ENCODE data around the gene GAB2.

Gene GAB2

GRCh38 chr11:78217650-78218541, 199.7 kb downstream of the GAB2 start:
- no peak for DNase-seq

GRCh38 chr11:78216571-78217287, 200.9 kb downstream of the GAB2 start:
- DNase-seq = no peak

- DNase-seq = no peak
Observed at GRCh38 chr11:78216021-78216420, 201.6 kb downstream of the GAB2 start.

- no peak for DNase-seq
Observed at GRCh38 chr11:78214331-78215194, 203.1 kb downstream of the GAB2 start.

- no peak for DNase-seq
Observed at GRCh38 chr11:78213526-78214330, 203.9 kb downstream of the GAB2 start.

- DNase-seq = no peak
Observed at GRCh38 chr11:78212586-78213371, 204.8 kb downstream of the GAB2 start.

GRCh38 chr11:78211565-78211964, 206.1 kb downstream of the GAB2 start:
- no peak for DNase-seq

- no peak for DNase-seq
Observed at GRCh38 chr11:78210000-78210608, 207.5 kb downstream of the GAB2 start.

GRCh38 chr11:78209478-78209877, 208.1 kb downstream of the GAB2 start:
- DNase-seq = no peak

GRCh38 chr11:78208257-78209165, 209.1 kb downstream of the GAB2 start:
- DNase-seq = no peak

GRCh38 chr11:78207532-78208256, 209.9 kb downstream of the GAB2 start:
- DNase-seq = no peak

GRCh38 chr11:78205691-78206090, 211.9 kb downstream of the GAB2 start:
- DNase-seq = no peak

GRCh38 chr11:78205256-78205655, 212.4 kb downstream of the GAB2 start:
- no peak for DNase-seq

GRCh38 chr11:78203184-78203583, 214.4 kb downstream of the GAB2 start:
- DNase-seq = no peak

GRCh38 chr11:78202733-78203167, 214.9 kb downstream of the GAB2 start:
- no peak for DNase-seq

- no peak for DNase-seq
Observed at GRCh38 chr11:78201096-78201818, 216.4 kb downstream of the GAB2 start.

- no peak for DNase-seq
Observed at GRCh38 chr11:78200553-78200952, 217.1 kb downstream of the GAB2 start.

- DNase-seq = no peak
Observed at GRCh38 chr11:78200061-78200460, 217.6 kb downstream of the GAB2 start.

- no peak for DNase-seq
Observed at GRCh38 chr11:78199653-78200015, 218.0 kb downstream of the GAB2 start.
